Stomach (tissue), 4 donors: ENCODE results near the gene EGF.

Source experiments
- EP300 ChIP-seq: sonication (generic); formaldehyde crosslinking; IDR thresholded peaks from one replicate; pipeline ENCODE4 v1.6.1; 2017; ENCODE audit warnings: antibody characterized with exemption
- POLR2A ChIP-seq, 4 donors: fragments of 450-650 bp; IDR thresholded peaks; one replicate each; pipeline ENCODE4 v1.6.1; 2016; ENCODE audit warnings: antibody characterized with exemption in 4 of 4, control low read depth in 2 of 4, mild to moderate bottlenecking in 1 of 4, moderate library complexity in 1 of 4
- POLR2AphosphoS5 ChIP-seq, 3 donors: sonication (generic); formaldehyde crosslinking; IDR thresholded peaks; one replicate each; pipeline ENCODE4 v1.6.1; 2016; ENCODE audit warnings: antibody characterized with exemption in 3 of 3
- TF ChIP-seq, protein P1 (sequence below), 7 experiments: fragments of 450-650 bp in 4 of 7; fragments of 200-600 bp in 3 of 7; sonication (generic) in 3 of 7; IDR thresholded peaks; one replicate each; pipeline ENCODE4 v1.5.1; 2016 to 2019; ENCODE audit warnings: antibody characterized with exemption in 7 of 7, control low read depth in 2 of 7, mild to moderate bottlenecking in 1 of 7

DNA sequence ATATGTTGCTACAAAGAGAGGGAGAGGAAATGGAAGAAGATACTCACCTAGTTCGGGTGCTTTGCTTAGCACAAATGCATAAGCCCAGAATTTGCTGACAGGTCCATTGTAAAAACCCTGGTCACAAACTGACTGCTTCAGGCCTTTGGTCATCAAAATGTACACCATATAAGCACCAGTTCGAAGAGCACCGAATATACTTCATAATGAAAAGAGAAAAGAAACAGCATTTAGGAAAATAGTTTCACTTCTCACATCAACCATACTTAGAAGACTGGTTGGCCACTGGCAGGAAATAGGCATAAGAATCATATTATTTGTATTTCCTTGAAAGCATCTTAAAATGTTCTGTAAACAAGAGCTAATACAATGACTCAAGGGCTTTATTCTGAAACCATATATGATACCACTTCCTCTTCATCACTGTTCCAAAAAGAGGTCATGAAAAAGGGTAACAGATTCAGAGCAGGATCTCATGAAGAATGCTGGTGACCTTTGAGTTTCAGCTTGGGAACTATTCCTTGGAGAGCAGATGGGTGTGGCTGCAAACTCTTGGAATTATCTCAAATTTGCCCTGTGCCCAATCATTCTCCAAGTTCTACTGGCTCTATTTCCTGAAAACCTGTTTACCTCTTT, 147.0 kb downstream of the EGF start:
- TF ChIP-seq, protein P1, sequence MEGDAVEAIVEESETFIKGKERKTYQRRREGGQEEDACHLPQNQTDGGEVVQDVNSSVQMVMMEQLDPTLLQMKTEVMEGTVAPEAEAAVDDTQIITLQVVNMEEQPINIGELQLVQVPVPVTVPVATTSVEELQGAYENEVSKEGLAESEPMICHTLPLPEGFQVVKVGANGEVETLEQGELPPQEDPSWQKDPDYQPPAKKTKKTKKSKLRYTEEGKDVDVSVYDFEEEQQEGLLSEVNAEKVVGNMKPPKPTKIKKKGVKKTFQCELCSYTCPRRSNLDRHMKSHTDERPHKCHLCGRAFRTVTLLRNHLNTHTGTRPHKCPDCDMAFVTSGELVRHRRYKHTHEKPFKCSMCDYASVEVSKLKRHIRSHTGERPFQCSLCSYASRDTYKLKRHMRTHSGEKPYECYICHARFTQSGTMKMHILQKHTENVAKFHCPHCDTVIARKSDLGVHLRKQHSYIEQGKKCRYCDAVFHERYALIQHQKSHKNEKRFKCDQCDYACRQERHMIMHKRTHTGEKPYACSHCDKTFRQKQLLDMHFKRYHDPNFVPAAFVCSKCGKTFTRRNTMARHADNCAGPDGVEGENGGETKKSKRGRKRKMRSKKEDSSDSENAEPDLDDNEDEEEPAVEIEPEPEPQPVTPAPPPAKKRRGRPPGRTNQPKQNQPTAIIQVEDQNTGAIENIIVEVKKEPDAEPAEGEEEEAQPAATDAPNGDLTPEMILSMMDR (IDR thresholded peaks at IDR 0.05) = no peak
- TF ChIP-seq POLR2AphosphoS5 (IDR thresholded peaks at IDR 0.05) = peak in 1 of 3 donors; percentile 45
- TF ChIP-seq POLR2A (IDR thresholded peaks at IDR 0.05) = no peak
- TF ChIP-seq EP300 = no peak
